ENCODE results near the gene SLC7A8.
A peak's percentile ranks its signal among the peaks of the same experiment; 100 is the strongest.

SLC7A8 gene

GRCh38 chr14:23122086-23122485, 61.4 kb downstream of the SLC7A8 start:
- Histone ChIP-seq H3K36me3 (replicated peaks) (no peaks in the 10 kb centered on the region), H3K27me3 (replicated peaks) (no peaks in the 10 kb centered on the region), H3K4me3 (ENCODE audit: low read depth, low read length) (no peak overlapping the region), H3K27ac (no peak overlapping the region)
- DNase-seq = no peak
- TF ChIP-seq CTCF (IDR thresholded peaks at IDR 0.05; ENCODE audit: low read depth, low read length, missing control alignments) = no peak
- in situ Hi-C loops (cut with HindIII; ENCODE audit: low pct_ligation_motif_present, low sequenced_read_pairs) = no loop called here

GRCh38 chr14:23121361-23121771, 62.1 kb downstream of the SLC7A8 start:
- in situ Hi-C loops (cut with HindIII; ENCODE audit: low pct_ligation_motif_present, low sequenced_read_pairs) = no loop called here
- H3K27ac ChIP-seq = no peak overlapping the region
- DNase-seq = peak; percentile 47

GRCh38 chr14:23120541-23121251, 62.8 kb downstream of the SLC7A8 start:
- in situ Hi-C loops (cut with HindIII; ENCODE audit: low pct_ligation_motif_present, low sequenced_read_pairs) = no loop called here
- no peaks in the 10 kb centered on the region for H3K36me3 ChIP-seq (replicated peaks)
- peak; percentile 81 for DNase-seq
- TF ChIP-seq CTCF (IDR thresholded peaks at IDR 0.05; ENCODE audit: low read depth, low read length, missing control alignments) = peak; percentile 100
- H3K27ac ChIP-seq = no peak overlapping the region
- no peaks in the 10 kb centered on the region for H3K27me3 ChIP-seq (replicated peaks)
- no peak overlapping the region for H3K4me3 ChIP-seq (ENCODE audit: low read depth, low read length)

More at GRCh38 chr14:23121361-23121771, 62.1 kb downstream of the SLC7A8 start:
- Histone ChIP-seq H3K36me3 (replicated peaks) (no peaks in the 10 kb centered on the region), H3K27me3 (replicated peaks) (no peaks in the 10 kb centered on the region), H3K4me3 (ENCODE audit: low read depth, low read length) (no peak overlapping the region)
- no peak for TF ChIP-seq CTCF (IDR thresholded peaks at IDR 0.05; ENCODE audit: low read depth, low read length, missing control alignments)

DNA sequence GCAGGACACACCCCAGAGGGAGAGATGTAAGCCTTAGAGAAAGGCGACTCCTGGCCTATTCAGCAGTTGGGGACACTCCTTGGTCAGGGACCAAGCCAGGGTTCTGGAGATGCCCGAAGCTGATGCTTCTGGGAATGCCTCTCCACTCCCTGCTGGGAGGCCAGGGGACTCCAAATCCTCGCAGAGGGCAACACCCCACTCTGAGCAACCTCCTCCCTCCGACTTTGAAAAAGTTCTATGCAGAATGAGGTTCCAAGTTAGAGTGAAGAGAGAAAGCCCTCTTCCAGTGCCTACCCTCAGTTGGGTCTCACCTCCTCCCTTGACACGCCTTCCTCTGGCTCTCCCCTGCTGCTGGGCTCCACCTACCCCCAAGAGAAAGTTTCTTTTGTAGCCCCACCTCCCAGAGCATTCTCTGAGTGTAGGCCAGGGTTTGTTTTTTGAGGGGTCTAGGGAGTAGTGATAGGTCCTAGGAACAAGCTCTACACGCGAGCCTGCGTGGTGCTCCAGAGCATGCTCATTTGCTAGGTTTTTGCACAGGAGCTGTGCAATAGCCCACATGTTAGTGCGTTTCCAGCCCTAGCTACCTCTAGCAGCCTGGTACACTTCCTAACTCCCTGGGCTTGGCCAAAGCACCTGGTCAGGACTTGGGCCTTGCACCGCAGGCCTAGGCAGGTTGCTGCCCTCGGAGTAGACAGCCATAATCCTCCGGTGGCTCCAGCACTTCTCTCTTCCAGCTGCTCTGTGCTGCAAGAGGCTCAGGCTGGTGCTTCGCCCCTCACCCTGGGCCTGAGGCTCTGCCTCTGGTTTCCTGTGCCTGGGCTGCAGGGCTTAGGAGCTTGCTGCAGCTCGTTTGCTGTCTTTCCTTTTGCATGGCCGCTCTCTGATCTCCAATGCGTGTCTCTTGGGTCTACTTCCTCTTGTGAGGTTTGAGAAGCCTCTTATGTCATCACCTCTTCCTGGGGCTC, 63.8 kb downstream of the SLC7A8 start:
- Histone ChIP-seq H3K27me3 (replicated peaks) (no peaks in the 10 kb centered on the region), H3K27ac (no peak overlapping the region), H3K36me3 (replicated peaks) (no peaks in the 10 kb centered on the region), H3K4me3 (ENCODE audit: low read depth, low read length) (no peak overlapping the region)
- no peak for DNase-seq
- in situ Hi-C loops (cut with HindIII; ENCODE audit: low pct_ligation_motif_present, low sequenced_read_pairs) = no loop called here
- no peak for TF ChIP-seq CTCF (IDR thresholded peaks at IDR 0.05; ENCODE audit: low read depth, low read length, missing control alignments)

- Histone ChIP-seq H3K36me3 (replicated peaks) (no peaks in the 10 kb centered on the region), H3K4me3 (ENCODE audit: low read depth, low read length) (no peak within 1 kb of the TSS), H3K27me3 (replicated peaks) (no peaks in the 10 kb centered on the region), H3K27ac (no peak within 1 kb of the TSS)
- in situ Hi-C loops (cut with HindIII; ENCODE audit: low pct_ligation_motif_present, low sequenced_read_pairs) = no loop called here
- DNase-seq = no peak
- TF ChIP-seq CTCF (IDR thresholded peaks at IDR 0.05; ENCODE audit: low read depth, low read length, missing control alignments) = no peak
Measured at GRCh38 chr14:23118506-23119362, 64.7 kb downstream of the SLC7A8 start, which contains the start of gene CEBPE. TSS of gene CEBPE (minus strand) at chr14:23119255. CDS start at chr14:23119091, 164 bp downstream.
